Stimulated activated CD8-positive, alpha-beta memory T cell treated with anti-CD3 and anti-CD28 coated beads, Interleukin-12 subunit alpha, Interleukin-12 subunit beta, amount 100 ng/mL, for 1 hour (primary cell): Measurements from ENCODE around the gene PDCD7.
"Not testable (repeated sequence)": the region's sequence is repeated elsewhere in the genome, so short reads cannot be mapped to it uniquely, and the experiment has no call there.

Experiments used
- DNase-seq: peaks from one replicate; pipeline ENCODE4 v3.0.0-alpha.2; 2020; ENCODE audit warnings: low read depth

Gene PDCD7

GRCh38 chr15:65074946-65075345 lies 58.7 kb downstream of the PDCD7 start:
- not testable (repeated sequence) for DNase-seq

- DNase-seq = no peak
Measured at GRCh38 chr15:65072617-65073016, 61.0 kb downstream of the PDCD7 start.

GRCh38 chr15:65072027-65072426 lies 61.6 kb downstream of the PDCD7 start:
- DNase-seq = no peak

- DNase-seq = no peak
Measured at GRCh38 chr15:65071381-65071811, 62.2 kb downstream of the PDCD7 start.

- no peak for DNase-seq
Measured at GRCh38 chr15:65069779-65070546, 63.6 kb downstream of the PDCD7 start.

- no peak for DNase-seq
Measured at GRCh38 chr15:65069179-65069578, 64.4 kb downstream of the PDCD7 start.

- DNase-seq = no peak
Measured at GRCh38 chr15:65068403-65068788, 65.2 kb downstream of the PDCD7 start.

- no peak for DNase-seq
Measured at GRCh38 chr15:65067645-65068402, 65.8 kb downstream of the PDCD7 start, which contains the start of gene RASL12. RASL12 (minus strand) TSS chr15:65067991; CDS start chr15:65067835, 156 bp downstream.
